CD4-positive, alpha-beta memory T cell (primary cell): ENCODE measurements around the gene GOLGA1. TPM values are rescaled to one million over a fixed set of nuclear protein-coding genes. Genes with fewer than 3 reads are reported as not detected.
"Not testable (repeated sequence)": the region's sequence is repeated elsewhere in the genome, so short reads cannot be mapped to it uniquely, and the experiment has no call there.

Experiments used
- CTCF ChIA-PET: fragments of 350-600 bp; sonication (Branson Sonifier 250); formaldehyde crosslinking; loops from one replicate; lab custom pipeline; 2021; ENCODE audit warnings: inconsistent platforms; ENCODE audit not compliant: partially characterized antibody; lab: Charles Lee
- POLR2A ChIA-PET: fragments of 350-600 bp; sonication (Branson Sonifier 250); formaldehyde crosslinking; loops from one replicate; lab custom pipeline; 2021; ENCODE audit not compliant: partially characterized antibody; lab: Charles Lee
- DNase-seq, 5 donors: peaks; one replicate each; pipeline versions ENCODE4 v3.0.0 to v3.0.0-alpha.2; 2020 to 2022; ENCODE audit warnings: mixed read lengths in 1 of 5
- H3K27ac ChIP-seq: one replicate; pipeline ENCODE4 v1.7.0; 2013; ENCODE audit warnings: low read depth, low read length
- H3K27me3 ChIP-seq: 2 replicates; pipeline ENCODE4 v1.7.0; 2013; ENCODE audit warnings: mild to moderate bottlenecking, low read length, moderate library complexity; ENCODE audit not compliant: insufficient read depth
- H3K36me3 ChIP-seq: 2 replicates; pipeline ENCODE4 v1.7.0; 2013; ENCODE audit warnings: mild to moderate bottlenecking, low read length, moderate library complexity; ENCODE audit not compliant: insufficient read depth
- H3K4me1 ChIP-seq: 2 replicates; pipeline ENCODE4 v1.7.0; 2013; ENCODE audit warnings: mild to moderate bottlenecking, low read length, moderate library complexity; ENCODE audit not compliant: insufficient read depth
- H3K4me3 ChIP-seq, 2 donors: one replicate each; pipeline ENCODE4 v1.7.0; 2013; ENCODE audit warnings: low read length in 2 of 2, mild to moderate bottlenecking in 1 of 2
- H3K9me3 ChIP-seq, 2 donors: one replicate each; pipeline ENCODE4 v1.7.0; 2013; ENCODE audit warnings: low read length in 2 of 2, control low read depth in 1 of 2; ENCODE audit not compliant: control insufficient read depth in 1 of 2
- H3K27ac Mint-ChIP-seq, 7 donors: one replicate each; pipeline ENCODE4 v1.8.0; 2020 to 2021; ENCODE audit warnings: mixed read lengths in 7 of 7, mild to moderate bottlenecking in 6 of 7, inconsistent platforms in 3 of 7, moderate library complexity in 3 of 7
- H3K27me3 Mint-ChIP-seq, 2 donors: one replicate each; pipeline ENCODE4 v1.8.0; 2020 to 2021; ENCODE audit warnings: mixed read lengths in 2 of 2
- H3K36me3 Mint-ChIP-seq, 2 donors: one replicate each; pipeline ENCODE4 v1.8.0; 2020 to 2021; ENCODE audit warnings: mixed read lengths in 2 of 2, inconsistent platforms in 1 of 2, mild to moderate bottlenecking in 1 of 2
- H3K4me1 Mint-ChIP-seq, 4 donors: one replicate each; pipeline ENCODE4 v1.8.0; 2020 to 2021; ENCODE audit warnings: mixed read lengths in 4 of 4, mild to moderate bottlenecking in 1 of 4
- H3K4me3 Mint-ChIP-seq, 8 donors: one replicate each; pipeline ENCODE4 v1.8.0; 2020 to 2021; ENCODE audit warnings: mixed read lengths in 8 of 8, mild to moderate bottlenecking in 7 of 8, moderate library complexity in 6 of 8, inconsistent platforms in 3 of 8
- H3K9me3 Mint-ChIP-seq, 8 donors: one replicate each; pipeline ENCODE4 v1.8.0; 2020 to 2021; ENCODE audit warnings: mixed read lengths in 8 of 8, mild to moderate bottlenecking in 5 of 8, inconsistent platforms in 3 of 8, moderate library complexity in 1 of 8
- intact Hi-C: fragments of 100-400 bp; cut with micrococcal nuclease; formaldehyde crosslinking; loops from one replicate; pipeline ENCODE4 v1.15.1; 2023
- polyA plus RNA-seq, 2 donors: library from polyadenylated mRNA; unstranded; fragments of 300-500 nt; fragmentation: Illumina TruSeq; gene quantifications; one replicate each; pipeline ENCODE4 v1.2.3, GENCODE V29; 2021
- total RNA-seq, 2 experiments: library from RNA; stranded (reverse); gene quantifications; one replicate each; pipeline ENCODE4 v1.2.3, GENCODE V29; 2021

The GOLGA1 gene
- total and polyA plus RNA-seq, 4 experiments from 2014 or later, result 3.1 to 38.3 (median 16.7) TPM

- intact Hi-C loops, result no loop called here
- Histone ChIP-seq H3K27ac (no peak overlapping the region), H3K36me3 (no peaks in the 10 kb centered on the region), H3K27me3 (no peaks in the 10 kb centered on the region), H3K9me3 (no peaks in the 10 kb centered on the region), H3K4me1 (peaks cover 22% of the 10 kb centered on the region), H3K4me3 (no peak overlapping the region)
- Mint-ChIP-seq H3K27ac (peak overlapping the region in 1 of 7 donors; percentile 12), H3K36me3 (peaks cover 24 to 25% of the 10 kb centered on the region in 2 donors), H3K27me3 (no peaks in the 10 kb centered on the region), H3K4me3 (no peak overlapping the region), H3K9me3 (no peaks in the 10 kb centered on the region), H3K4me1 (peaks cover 16 to 26% (median 20%) of the 10 kb centered on the region in 4 donors)
- DNase-seq, result no peak
- ChIA-PET CTCF (interaction anchor here (1.6 kb wide), 1 partner anchor 30 kb away, joined by 4 read pairs; no protein-coding TSS in a partner anchor), POLR2A (no interaction called here)
Measured at GRCh38 chr9:124969401-124969800, 28.5 kb upstream of the GOLGA1 start.

GRCh38 chr9:124968238-124968637 is 27.4 kb upstream of the GOLGA1 start:
- H3K4me1 Mint-ChIP-seq, result peaks cover 24 to 34% (median 28%) of the 10 kb centered on the region in 4 donors
- POLR2A ChIA-PET, result no interaction called here
- DNase-seq, result no peak

GRCh38 chr9:124965775-124966568 is 25.1 kb upstream of the GOLGA1 start:
- Mint-ChIP-seq H3K36me3 (peaks cover 11 to 13% of the 10 kb centered on the region in 2 donors), H3K27ac (peak overlapping the region; percentile 66 to 97 (median 79)), H3K4me1 (peaks cover 22 to 34% (median 28%) of the 10 kb centered on the region in 4 donors), H3K4me3 (peak overlapping the region; percentile 14 to 69 (median 51))
- not testable (repeated sequence) for H3K9me3 Mint-ChIP-seq, H3K36me3 ChIP-seq, H3K27me3 ChIP-seq, H3K9me3 ChIP-seq, H3K4me3 ChIP-seq, H3K27me3 Mint-ChIP-seq
- peak in 4 of 5 donors; percentile 43 to 56 (median 52) for DNase-seq
- Histone ChIP-seq H3K4me1 (peaks cover 32% of the 10 kb centered on the region), H3K27ac (peak overlapping the region; percentile 26)
- intact Hi-C loops, result loop anchor here (1.0 kb wide), 1 partner anchor 25 kb away; the partner anchor contains the start of gene GOLGA1
- ChIA-PET POLR2A (interaction anchor here (0.6 to 3.0 kb wide), 14 partner anchors 9 to 276 kb away, joined by 3 to 51 read pairs (median 4); partner anchors contain the start of genes GOLGA1 and HSPA5), CTCF (interaction anchor here (1.2 to 1.8 kb wide), 3 partner anchors 24 to 36 kb away, joined by 4 to 5 read pairs (median 5); partner anchors contain the start of gene GOLGA1)

More at GRCh38 chr9:124968238-124968637, 27.4 kb upstream of the GOLGA1 start:
- Mint-ChIP-seq H3K36me3 (peaks cover 20 to 21% of the 10 kb centered on the region in 2 donors), H3K9me3 (no peaks in the 10 kb centered on the region), H3K27ac (peak overlapping the region in 2 of 7 donors; percentile 48 to 62), H3K4me3 (no peak overlapping the region), H3K27me3 (no peaks in the 10 kb centered on the region)
- Histone ChIP-seq H3K4me3 (no peak overlapping the region), H3K9me3 (no peaks in the 10 kb centered on the region), H3K27me3 (no peaks in the 10 kb centered on the region), H3K36me3 (no peaks in the 10 kb centered on the region), H3K4me1 (peaks cover 32% of the 10 kb centered on the region), H3K27ac (no peak overlapping the region)
- intact Hi-C loops, result no loop called here
- CTCF ChIA-PET, result no interaction called here

GRCh38 chr9:124964604-124965003 is 23.7 kb upstream of the GOLGA1 start:
- no peaks in the 10 kb centered on the region for H3K36me3 ChIP-seq
- ChIA-PET POLR2A (interaction anchor here (1.1 to 3.0 kb wide), 6 partner anchors 8 to 277 kb away, joined by 3 to 51 read pairs (median 6); partner anchors contain the start of genes GOLGA1 and HSPA5), CTCF (interaction anchor here (0.6 to 1.8 kb wide), 5 partner anchors 15 to 172 kb away, joined by 3 to 5 read pairs (median 4); partner anchors contain the start of genes GOLGA1 and WDR38)
- H3K27me3 Mint-ChIP-seq, result no peaks in the 10 kb centered on the region
- no peaks in the 10 kb centered on the region for H3K27me3 ChIP-seq
- no peak overlapping the region for H3K4me3 ChIP-seq
- peak overlapping the region; percentile 32 to 97 (median 80) for H3K27ac Mint-ChIP-seq
- H3K4me1 Mint-ChIP-seq, result peaks cover 22 to 34% (median 28%) of the 10 kb centered on the region in 4 donors
- H3K4me1 ChIP-seq, result peaks cover 32% of the 10 kb centered on the region
- no peaks in the 10 kb centered on the region for H3K9me3 ChIP-seq
- DNase-seq, result no peak
- H3K36me3 Mint-ChIP-seq, result peaks cover 6 to 12% of the 10 kb centered on the region in 2 donors
- intact Hi-C loops, result loop anchor here (1.0 kb wide), 1 partner anchor 23 kb away; the partner anchor contains the start of gene GOLGA1
- no peaks in the 10 kb centered on the region for H3K9me3 Mint-ChIP-seq
- no peak overlapping the region for H3K27ac ChIP-seq
- peak overlapping the region in 5 of 8 donors; percentile 12 to 51 (median 22) for H3K4me3 Mint-ChIP-seq

GRCh38 chr9:124964056-124964455 is 23.2 kb upstream of the GOLGA1 start:
- Mint-ChIP-seq H3K4me1 (peaks cover 22 to 34% (median 28%) of the 10 kb centered on the region in 4 donors), H3K27me3 (no peaks in the 10 kb centered on the region), H3K4me3 (peak overlapping the region in 4 of 8 donors; percentile 1 to 51 (median 28)), H3K27ac (peak overlapping the region; percentile 32 to 97 (median 80)), H3K36me3 (peaks cover 6 to 9% of the 10 kb centered on the region in 2 donors), H3K9me3 (no peaks in the 10 kb centered on the region)
- Histone ChIP-seq H3K36me3 (no peaks in the 10 kb centered on the region), H3K4me3 (no peak overlapping the region), H3K4me1 (peaks cover 32% of the 10 kb centered on the region), H3K9me3 (no peaks in the 10 kb centered on the region), H3K27me3 (no peaks in the 10 kb centered on the region), H3K27ac (no peak overlapping the region)
- ChIA-PET POLR2A (interaction anchor here (1.1 to 2.1 kb wide), 3 partner anchors 22 to 278 kb away, joined by 3 to 9 read pairs (median 5); partner anchors contain the start of gene HSPA5), CTCF (no interaction called here)
- DNase-seq, result no peak
- intact Hi-C loops, result no loop called here

GRCh38 chr9:124960409-124960752 is 19.5 kb upstream of the GOLGA1 start:
- Mint-ChIP-seq H3K27me3 (no peaks in the 10 kb centered on the region), H3K4me3 (no peak overlapping the region), H3K9me3 (no peaks in the 10 kb centered on the region), H3K36me3 (peaks cover 0 to 3% of the 10 kb centered on the region in 2 donors), H3K27ac (no peak overlapping the region), H3K4me1 (peaks cover 16 to 19% (median 17%) of the 10 kb centered on the region in 4 donors)
- Histone ChIP-seq H3K4me1 (peaks cover 19% of the 10 kb centered on the region), H3K27ac (no peak overlapping the region), H3K27me3 (no peaks in the 10 kb centered on the region), H3K9me3 (no peaks in the 10 kb centered on the region), H3K4me3 (no peak overlapping the region), H3K36me3 (no peaks in the 10 kb centered on the region)
- DNase-seq, result no peak
- ChIA-PET POLR2A (no interaction called here), CTCF (interaction anchor here (1.1 kb wide), 1 partner anchor 30 kb away, joined by 3 read pairs; no protein-coding TSS in a partner anchor)
- intact Hi-C loops, result no loop called here
